AG10803 (cell line): ENCODE data around the gene SSR3.
A peak's percentile ranks its signal among the peaks of the same experiment; 100 is the strongest.

Source experiments
- DNase-seq: peaks from one replicate; pipeline ENCODE4 v3.0.0; 2010; ENCODE audit warnings: low read depth
- H3K4me3 ChIP-seq: 2 replicates; pipeline ENCODE4 v1.5.1; 2011; ENCODE audit warnings: mild to moderate bottlenecking, low read length, control low read depth
- CTCF ChIP-seq: conservative IDR thresholded peaks from 2 replicates; pipeline ENCODE4 v1.5.1; 2011; ENCODE audit warnings: mild to moderate bottlenecking, low read length, control low read depth, inconsistent platforms

Gene SSR3

GRCh38 chr3:156511987-156512677 is 42.8 kb downstream of the SSR3 start:
- H3K4me3 ChIP-seq, result no peak overlapping the region
- no peak for DNase-seq
- no peak for TF ChIP-seq CTCF

GRCh38 chr3:156509189-156510174 is 45.4 kb downstream of the SSR3 start:
- H3K4me3 ChIP-seq, result no peak overlapping the region
- peak; percentile 66 for TF ChIP-seq CTCF
- peak; percentile 65 for DNase-seq

- H3K4me3 ChIP-seq, result no peak overlapping the region
- TF ChIP-seq CTCF, result no peak
- no peak for DNase-seq
These were observed 47.6 kb downstream of the SSR3 start for GRCh38 chr3:156507285-156507684.

- DNase-seq, result no peak
- no peak overlapping the region for H3K4me3 ChIP-seq
- TF ChIP-seq CTCF, result no peak
These were observed 56.6 kb downstream of the SSR3 start for GRCh38 chr3:156498307-156498706.

- no peak for TF ChIP-seq CTCF
- peak; percentile 61 for DNase-seq
- no peak overlapping the region for H3K4me3 ChIP-seq
These were observed 57.6 kb downstream of the SSR3 start for GRCh38 chr3:156497326-156497725.

GRCh38 chr3:156495816-156496215 is 59.1 kb downstream of the SSR3 start:
- DNase-seq, result no peak
- no peak overlapping the region for H3K4me3 ChIP-seq
- no peak for TF ChIP-seq CTCF
